ENCODE data around the gene SNRPA.

DNA sequence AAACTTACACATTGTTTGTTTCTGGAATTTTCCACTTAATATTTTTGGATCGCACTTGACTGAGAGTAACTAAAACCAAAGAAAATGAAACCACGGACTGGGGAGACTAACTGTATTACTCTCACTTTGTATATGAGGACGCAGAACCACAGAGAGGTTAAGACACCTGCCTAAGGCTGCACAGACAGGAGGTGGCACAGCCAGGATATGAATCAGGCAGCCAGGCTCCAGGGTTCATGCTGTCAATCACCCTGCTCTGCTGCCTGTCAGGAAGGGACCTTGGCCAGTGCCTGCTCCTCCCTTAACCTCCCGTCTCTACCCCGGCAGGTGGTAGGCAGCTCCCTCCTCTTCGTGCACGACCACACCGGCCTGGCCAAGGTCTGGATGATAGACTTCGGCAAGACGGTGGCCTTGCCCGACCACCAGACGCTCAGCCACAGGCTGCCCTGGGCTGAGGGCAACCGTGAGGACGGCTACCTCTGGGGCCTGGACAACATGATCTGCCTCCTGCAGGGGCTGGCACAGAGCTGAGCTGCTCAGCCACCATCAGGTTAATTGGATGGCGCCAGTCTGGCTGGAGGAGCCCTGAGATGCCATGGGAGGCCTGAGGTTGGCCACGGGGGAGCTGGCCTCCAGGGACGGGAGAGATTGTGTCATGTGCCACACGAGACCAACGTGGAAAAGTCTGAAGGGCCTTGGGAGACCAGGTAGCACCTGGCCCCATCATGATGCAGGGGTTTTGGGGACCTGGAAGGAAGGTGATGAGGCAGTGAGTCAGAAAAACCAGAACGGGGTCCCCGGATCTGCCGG is 11.8 kb upstream of the SNRPA start:
- TF ChIP-seq, protein P1, sequence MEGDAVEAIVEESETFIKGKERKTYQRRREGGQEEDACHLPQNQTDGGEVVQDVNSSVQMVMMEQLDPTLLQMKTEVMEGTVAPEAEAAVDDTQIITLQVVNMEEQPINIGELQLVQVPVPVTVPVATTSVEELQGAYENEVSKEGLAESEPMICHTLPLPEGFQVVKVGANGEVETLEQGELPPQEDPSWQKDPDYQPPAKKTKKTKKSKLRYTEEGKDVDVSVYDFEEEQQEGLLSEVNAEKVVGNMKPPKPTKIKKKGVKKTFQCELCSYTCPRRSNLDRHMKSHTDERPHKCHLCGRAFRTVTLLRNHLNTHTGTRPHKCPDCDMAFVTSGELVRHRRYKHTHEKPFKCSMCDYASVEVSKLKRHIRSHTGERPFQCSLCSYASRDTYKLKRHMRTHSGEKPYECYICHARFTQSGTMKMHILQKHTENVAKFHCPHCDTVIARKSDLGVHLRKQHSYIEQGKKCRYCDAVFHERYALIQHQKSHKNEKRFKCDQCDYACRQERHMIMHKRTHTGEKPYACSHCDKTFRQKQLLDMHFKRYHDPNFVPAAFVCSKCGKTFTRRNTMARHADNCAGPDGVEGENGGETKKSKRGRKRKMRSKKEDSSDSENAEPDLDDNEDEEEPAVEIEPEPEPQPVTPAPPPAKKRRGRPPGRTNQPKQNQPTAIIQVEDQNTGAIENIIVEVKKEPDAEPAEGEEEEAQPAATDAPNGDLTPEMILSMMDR (IDR thresholded peaks at IDR 0.05) = no peak
- TF ChIP-seq EZH2 (IDR thresholded peaks at IDR 0.05) = no peak
